Measurements from ENCODE around the gene DMAC2L.

GRCh38 chr14:50348933-50349332 is 36.8 kb downstream of the DMAC2L start:
- TF ChIP-seq CTCF (IDR thresholded peaks at IDR 0.05), result no peak
- TF ChIP-seq POLR2A (IDR thresholded peaks at IDR 0.05), result no peak

Measured in Peyer's patch (tissue), 4 donors.